AG04450 (cell line): ENCODE measurements around the gene SH3D21. TPM values are rescaled to one million over a fixed set of nuclear protein-coding genes. Genes with fewer than 3 reads are reported as not detected.

Experiments
- CTCF ChIA-PET: fragments of 300-600, 350-600 bp; formaldehyde crosslinking; extraction: SDS; loops from one replicate; lab custom pipeline; 2022; ENCODE audit warnings: antibody characterized with exemption, inconsistent platforms; lab: Charles Lee
- POLR2A ChIA-PET: fragments of 350-600 bp; formaldehyde crosslinking; extraction: SDS; loops from one replicate; lab custom pipeline; 2021; ENCODE audit warnings: antibody characterized with exemption, inconsistent platforms; lab: Yijun Ruan, JAX
- DNase-seq: peaks from one replicate; pipeline ENCODE4 v3.0.0-alpha.2; 2011; ENCODE audit warnings: low read depth, low spot score
- H3K27ac ChIP-seq: one replicate; pipeline ENCODE4 v1.5.1; 2012; ENCODE audit warnings: low read depth, low read length, control low read depth
- H3K27me3 ChIP-seq: one replicate; pipeline ENCODE4 v1.6.0; 2012; ENCODE audit warnings: low read length; ENCODE audit not compliant: control insufficient read depth, insufficient read depth
- H3K4me3 ChIP-seq: 2 replicates; pipeline ENCODE4 v1.5.1; 2011; ENCODE audit warnings: mild to moderate bottlenecking, low read depth, low read length, control low read depth
- H3K9me3 ChIP-seq: 2 replicates; pipeline ENCODE4 v1.5.1; 2012; ENCODE audit warnings: low read length; ENCODE audit not compliant: control insufficient read depth, insufficient read depth
- CTCF ChIP-seq: IDR thresholded peaks from 2 replicates; pipeline ENCODE4 v1.5.1; 2011; ENCODE audit warnings: low read depth, low read length, control low read depth, inconsistent platforms
- polyA minus RNA-seq: library from RNA; depleted of rRNA, polyadenylated mRNA; stranded (reverse); fragments of >200 nt; gene quantifications from 2 replicates; pipeline ENCODE4 v1.2.3, GENCODE V29; 2011; rRNA and poly(A)+ RNA removed
- polyA plus RNA-seq: library from polyadenylated mRNA; depleted of rRNA; stranded (reverse); fragments of >200 nt; gene quantifications from 2 replicates; pipeline ENCODE4 v1.2.3, GENCODE V29; 2011; rRNA removed

The SH3D21 gene
- polyA plus RNA-seq: 1.3 and 1.7 TPM in 2 replicates
- 1.6 and 2.2 TPM in 2 replicates for polyA minus RNA-seq

DNA sequence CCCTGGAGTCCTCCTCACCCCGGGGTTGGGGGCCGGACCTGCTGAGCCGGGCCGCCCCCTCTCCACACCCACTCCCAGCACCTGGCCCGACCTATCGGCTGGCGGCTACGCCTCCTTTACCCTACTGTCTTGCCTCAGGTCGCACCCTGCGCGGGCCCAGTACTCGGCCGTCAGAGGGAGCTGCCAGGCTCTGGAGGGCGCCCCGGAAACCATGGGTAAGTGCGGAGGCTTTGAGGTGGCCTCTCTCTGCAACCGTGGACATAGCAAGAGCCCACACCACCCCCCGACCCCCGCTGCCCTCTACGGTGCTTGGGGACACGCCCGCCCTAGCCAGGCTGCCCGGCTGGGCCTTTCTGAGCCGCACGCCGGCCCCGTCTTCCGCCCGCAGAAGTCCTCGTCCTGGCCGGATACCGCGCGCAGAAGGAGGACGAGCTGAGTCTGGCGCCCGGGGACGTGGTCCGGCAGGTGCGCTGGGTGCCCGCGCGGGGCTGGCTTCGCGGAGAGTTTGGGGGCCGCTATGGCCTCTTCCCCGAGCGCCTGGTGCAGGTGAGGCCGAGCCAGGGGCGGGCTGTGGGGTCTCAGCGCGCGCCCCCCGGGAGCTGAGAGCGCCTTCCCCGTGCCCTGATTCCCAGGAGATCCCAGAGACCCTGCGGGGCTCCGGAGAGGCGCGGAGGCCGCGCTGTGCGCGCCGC lies at the start of gene SH3D21:
SH3D21 (plus strand) TSS at position 159 of the 692 bp plus-strand sequence; CDS start at position 212, 53 bp downstream.
- Histone ChIP-seq H3K4me3 (peak within 1 kb of the TSS; percentile 75), H3K9me3 (no peaks in the 10 kb centered on the region), H3K27ac (peak within 1 kb of the TSS; percentile 31), H3K27me3 (no peaks in the 10 kb centered on the region)
- ChIA-PET CTCF (interaction anchor here (0.8 to 1.5 kb wide), 3 partner anchors 21 to 91 kb away, joined by 3 to 7 read pairs (median 4); partner anchors contain the start of gene LSM10), POLR2A (interaction anchor here (0.5 to 1.5 kb wide), 6 partner anchors 10 to 146 kb away, joined by 3 to 4 read pairs (median 3); no protein-coding TSS in a partner anchor)
- no peak for TF ChIP-seq CTCF
- no peak for DNase-seq

DNA sequence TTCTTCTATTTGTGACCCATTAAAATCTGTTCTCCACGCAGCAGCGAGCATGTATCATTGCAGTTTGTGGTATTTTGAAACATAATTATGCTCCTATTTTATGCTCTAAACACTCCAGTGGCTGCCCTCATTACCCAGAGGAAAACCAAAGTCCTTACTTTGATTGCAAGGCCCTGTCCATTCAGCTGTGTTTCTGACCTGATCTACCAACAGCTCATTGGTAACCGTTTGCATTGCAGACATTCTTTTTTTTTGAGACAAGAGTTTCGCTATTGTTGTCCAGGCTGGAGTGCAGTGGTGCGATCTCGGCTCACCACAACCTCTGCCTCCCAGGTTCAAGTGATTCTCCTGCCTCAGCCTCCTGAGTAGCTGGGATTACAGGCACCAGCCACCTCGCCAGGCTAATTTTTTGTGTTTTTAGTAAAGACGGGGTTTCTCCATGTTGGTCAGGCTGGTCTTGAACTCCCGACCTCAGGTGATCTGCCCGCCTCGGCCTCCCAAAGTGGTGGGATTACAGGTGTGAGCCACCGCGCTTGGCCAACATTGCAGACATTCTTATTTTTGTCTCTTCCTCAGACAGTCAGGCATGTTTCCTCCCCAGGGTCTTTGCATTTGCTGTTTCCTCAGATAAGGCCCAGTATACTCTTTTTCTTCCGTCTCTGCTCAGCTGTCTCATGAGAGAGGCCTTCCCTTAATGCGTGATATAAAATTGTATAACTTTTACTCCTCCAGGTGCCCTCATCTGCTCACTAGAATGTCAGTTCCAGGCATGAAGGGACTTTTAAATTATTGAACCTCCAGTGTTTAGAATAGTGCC lies 49.4 kb upstream of the SH3D21 start:
- ChIA-PET POLR2A (no interaction called here), CTCF (no interaction called here)
- TF ChIP-seq CTCF: no peak
- Histone ChIP-seq H3K27ac (no peak overlapping the region), H3K4me3 (no peak overlapping the region), H3K9me3 (no peaks in the 10 kb centered on the region), H3K27me3 (no peaks in the 10 kb centered on the region)
- no peak for DNase-seq

GRCh38 chr1:36257375-36257767 lies 48.8 kb upstream of the SH3D21 start:
- no peak for DNase-seq
- Histone ChIP-seq H3K27ac (no peak overlapping the region), H3K4me3 (no peak overlapping the region), H3K27me3 (no peaks in the 10 kb centered on the region), H3K9me3 (no peaks in the 10 kb centered on the region)
- no peak for TF ChIP-seq CTCF
- ChIA-PET POLR2A (no interaction called here), CTCF (no interaction called here)

GRCh38 chr1:36258960-36259344 lies 47.2 kb upstream of the SH3D21 start:
- TF ChIP-seq CTCF: no peak
- Histone ChIP-seq H3K27me3 (no peaks in the 10 kb centered on the region), H3K9me3 (no peaks in the 10 kb centered on the region), H3K27ac (no peak overlapping the region), H3K4me3 (no peak overlapping the region)
- POLR2A ChIA-PET: interaction anchor here (0.6 to 0.9 kb wide), 3 partner anchors 9 to 44 kb away, joined by 3 to 4 read pairs (median 3); no protein-coding TSS in a partner anchor
- CTCF ChIA-PET: interaction anchor here (0.6 to 1.9 kb wide), 4 partner anchors 15 to 109 kb away, joined by 4 to 14 read pairs (median 4); no protein-coding TSS in a partner anchor
- DNase-seq: no peak
